Stimulated activated memory B cell treated with anti-CD40 and anti-IgM and Interleukin-4, amounts not matched to agents 10 μg/mL and 1 μg/mL and 100 μg/mL, for 72 hours (primary cell): ENCODE measurements around the gene ASTN1.

ENCODE experiments used
- ATAC-seq: fragments of 150-1000 bp; cut with Tn5 transposase; 2 replicates; pipeline ENCODE4 v1.10.0; 2021
- H3K27ac Mint-ChIP-seq: one replicate; pipeline ENCODE4 v1.8.0; 2022; ENCODE audit warnings: mild to moderate bottlenecking, mixed read lengths
- H3K27me3 Mint-ChIP-seq: one replicate; pipeline ENCODE4 v1.8.0; 2022; ENCODE audit warnings: mixed read lengths
- H3K36me3 Mint-ChIP-seq: one replicate; pipeline ENCODE4 v1.8.0; 2022; ENCODE audit warnings: mixed read lengths
- H3K4me1 Mint-ChIP-seq: one replicate; pipeline ENCODE4 v1.8.0; 2022; ENCODE audit warnings: mixed read lengths
- H3K4me3 Mint-ChIP-seq: one replicate; pipeline ENCODE4 v1.8.0; 2022; ENCODE audit warnings: mild to moderate bottlenecking, moderate library complexity, mixed read lengths
- H3K9me3 Mint-ChIP-seq: one replicate; pipeline ENCODE4 v1.8.0; 2022; ENCODE audit warnings: mixed read lengths

The ASTN1 gene

DNA sequence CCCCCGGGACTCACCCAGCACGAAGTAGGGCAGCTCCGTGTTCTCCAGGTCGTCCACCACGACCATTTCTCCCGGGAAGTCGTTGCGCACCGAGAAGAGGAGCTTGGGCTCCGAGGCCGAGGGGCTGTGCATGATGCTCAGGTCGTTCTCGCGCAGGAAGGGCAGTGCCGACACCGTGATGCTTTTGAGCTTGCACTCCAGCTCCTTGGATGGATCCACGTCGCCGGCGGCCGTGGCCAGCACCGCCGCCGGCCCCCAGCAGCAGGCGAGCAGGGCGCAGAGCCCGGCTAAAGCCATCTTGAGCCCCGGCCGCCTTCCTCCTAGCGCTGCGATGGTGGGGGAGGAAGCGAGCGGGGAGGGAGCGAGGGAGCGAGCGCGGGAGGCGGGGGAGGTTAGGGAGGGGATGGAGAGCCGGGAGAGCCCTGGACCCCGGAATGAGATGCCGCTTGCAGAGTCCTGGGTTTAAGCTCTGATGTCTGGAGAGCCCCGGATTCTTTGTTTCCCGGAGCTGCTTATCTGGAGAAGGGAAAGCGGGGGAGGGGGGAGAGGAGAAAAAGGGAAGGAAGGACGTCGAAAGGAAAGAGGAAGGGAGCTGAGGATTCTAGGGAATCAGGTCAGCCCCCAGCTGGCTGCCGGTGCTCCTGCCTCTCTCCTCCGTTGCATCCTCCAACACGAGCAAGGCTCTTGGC, at the start of gene ASTN1:
ASTN1 (minus strand) TSS at position 333 of the 689 bp plus-strand sequence; CDS start at position 297, 36 bp downstream.
- Mint-ChIP-seq H3K4me1 (peaks cover 7% of the 10 kb centered on the region), H3K27ac (no peak within 1 kb of the TSS), H3K36me3 (no peaks in the 10 kb centered on the region), H3K27me3 (peaks cover 22% of the 10 kb centered on the region), H3K9me3 (peaks cover 4% of the 10 kb centered on the region), H3K4me3 (no peak within 1 kb of the TSS)
- no peak for ATAC-seq

DNA sequence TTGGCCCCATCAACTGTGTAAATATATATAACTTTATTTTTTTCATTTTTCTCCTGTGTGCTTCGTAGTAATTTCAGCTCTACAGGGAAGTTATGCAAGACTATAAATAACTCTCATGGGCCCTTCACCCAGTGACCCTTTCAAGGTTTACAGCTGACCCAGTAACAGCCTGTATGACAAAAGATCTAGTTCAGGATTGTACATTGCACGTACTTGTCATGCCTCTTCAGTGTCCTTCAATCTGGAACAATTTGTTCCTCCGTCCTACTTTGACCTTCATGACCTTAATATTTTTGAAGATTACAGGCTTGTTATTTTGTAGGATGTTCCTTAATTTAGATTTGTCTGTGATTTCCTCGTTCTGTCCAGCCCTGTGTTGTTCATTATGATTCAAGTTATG, 46.7 kb upstream of the ASTN1 start:
- Mint-ChIP-seq H3K27ac (no peak overlapping the region), H3K4me1 (no peaks in the 10 kb centered on the region), H3K27me3 (no peaks in the 10 kb centered on the region), H3K4me3 (no peak overlapping the region), H3K36me3 (no peaks in the 10 kb centered on the region), H3K9me3 (peaks cover 3% of the 10 kb centered on the region)
- no peak for ATAC-seq

DNA sequence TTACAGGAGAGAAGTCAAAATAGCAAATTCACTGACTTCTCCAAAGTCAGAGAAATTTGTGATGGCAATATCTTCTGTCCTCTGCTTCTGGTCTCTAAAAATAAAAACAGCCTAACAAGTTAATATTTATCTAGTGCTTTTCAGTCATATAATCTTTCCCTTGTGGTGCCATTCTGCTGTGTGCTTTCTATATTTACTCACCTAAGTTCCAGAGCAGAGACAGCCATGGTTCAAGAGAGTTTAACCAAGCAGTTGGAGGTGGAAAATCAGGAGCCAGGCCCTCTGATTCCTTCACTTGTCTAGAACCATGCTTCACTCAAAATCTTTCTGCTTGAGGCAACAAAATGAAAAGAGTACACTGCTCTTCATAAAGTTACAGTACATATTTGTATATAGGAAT, 45.6 kb upstream of the ASTN1 start:
- Mint-ChIP-seq H3K4me1 (no peaks in the 10 kb centered on the region), H3K27me3 (no peaks in the 10 kb centered on the region), H3K9me3 (no peaks in the 10 kb centered on the region), H3K36me3 (no peaks in the 10 kb centered on the region), H3K4me3 (no peak overlapping the region), H3K27ac (no peak overlapping the region)
- no peak for ATAC-seq

DNA sequence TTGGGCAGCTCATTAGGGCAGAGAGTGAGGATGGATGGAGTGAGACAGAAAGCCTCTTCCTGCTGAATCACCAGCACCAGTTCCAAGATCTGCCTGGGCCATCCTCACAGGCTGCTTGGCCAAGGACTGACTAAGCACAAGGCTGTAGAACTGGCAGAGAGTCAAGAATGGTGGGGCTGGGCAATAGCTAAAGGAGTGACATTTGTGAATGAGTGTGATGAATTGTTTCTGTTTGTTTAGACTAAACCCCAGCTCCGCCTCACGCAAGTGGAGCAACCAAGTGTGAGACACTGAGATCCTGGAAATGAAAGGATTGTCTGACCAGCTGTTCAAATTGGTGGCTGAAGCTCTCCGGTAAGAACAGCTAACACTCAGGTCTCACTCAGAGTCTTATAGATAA, 44.8 kb upstream of the ASTN1 start:
- H3K4me1 Mint-ChIP-seq, result no peaks in the 10 kb centered on the region
- H3K27ac Mint-ChIP-seq, result no peak overlapping the region
- no peaks in the 10 kb centered on the region for H3K27me3 Mint-ChIP-seq
- ATAC-seq, result no peak
- H3K36me3 Mint-ChIP-seq, result no peaks in the 10 kb centered on the region
- no peak overlapping the region for H3K4me3 Mint-ChIP-seq
- H3K9me3 Mint-ChIP-seq, result no peaks in the 10 kb centered on the region

DNA sequence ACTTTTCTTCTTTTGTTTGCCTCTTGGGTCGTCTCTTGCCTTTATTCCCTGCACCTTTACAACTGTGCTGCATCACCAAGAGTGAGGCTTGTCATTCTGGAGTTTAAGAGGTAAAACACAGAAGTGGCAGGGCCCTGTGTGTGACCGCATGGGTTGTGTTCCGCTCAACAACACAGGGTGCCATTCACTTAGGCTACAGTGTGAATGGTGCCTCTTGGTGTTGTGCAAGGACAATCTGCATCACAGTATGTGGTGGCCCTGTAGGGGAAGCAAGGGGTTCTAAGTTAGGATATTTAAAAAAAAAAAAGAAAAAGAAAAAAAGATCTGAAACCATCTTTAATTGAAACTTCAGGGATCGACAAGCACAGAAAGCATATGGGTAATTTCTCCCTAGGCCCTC, 44.4 kb upstream of the ASTN1 start:
- ATAC-seq, result peak; percentile 42
- no peak overlapping the region for H3K4me3 Mint-ChIP-seq

DNA sequence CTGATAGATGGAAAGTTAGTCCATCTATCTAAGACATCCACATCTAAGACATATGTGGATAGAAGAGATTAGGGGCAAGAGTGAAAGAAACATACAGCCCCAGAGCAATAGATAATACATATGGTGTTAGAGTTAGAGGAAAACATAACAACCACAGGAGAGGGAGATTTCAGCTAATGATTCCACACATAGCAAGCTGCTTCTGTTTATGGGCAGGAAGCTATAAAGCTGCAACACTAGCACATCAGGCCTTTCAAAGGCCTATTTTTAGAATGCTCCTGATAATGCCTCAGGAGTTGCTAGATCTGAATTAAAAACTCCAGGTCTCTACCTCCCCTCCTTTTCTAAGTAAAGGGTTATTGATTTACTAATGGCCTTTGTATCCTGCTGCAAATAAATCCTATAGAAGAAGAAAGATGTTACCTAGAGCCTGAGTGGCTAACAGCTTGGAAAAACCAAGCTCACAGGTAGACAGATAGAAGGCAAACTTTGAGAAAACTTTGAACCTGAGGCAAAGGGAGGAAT, 42.4 kb upstream of the ASTN1 start:
- ATAC-seq, result no peak
- no peaks in the 10 kb centered on the region for H3K36me3 Mint-ChIP-seq
- no peaks in the 10 kb centered on the region for H3K4me1 Mint-ChIP-seq
- H3K9me3 Mint-ChIP-seq, result peaks cover 3% of the 10 kb centered on the region
- H3K27ac Mint-ChIP-seq, result no peak overlapping the region
- no peak overlapping the region for H3K4me3 Mint-ChIP-seq
- H3K27me3 Mint-ChIP-seq, result no peaks in the 10 kb centered on the region

More for the DNA sequence above, 44.4 kb upstream of the ASTN1 start:
- H3K27ac Mint-ChIP-seq, result no peak overlapping the region
- H3K36me3 Mint-ChIP-seq, result no peaks in the 10 kb centered on the region
- no peaks in the 10 kb centered on the region for H3K9me3 Mint-ChIP-seq
- H3K4me1 Mint-ChIP-seq, result no peaks in the 10 kb centered on the region
- no peaks in the 10 kb centered on the region for H3K27me3 Mint-ChIP-seq

DNA sequence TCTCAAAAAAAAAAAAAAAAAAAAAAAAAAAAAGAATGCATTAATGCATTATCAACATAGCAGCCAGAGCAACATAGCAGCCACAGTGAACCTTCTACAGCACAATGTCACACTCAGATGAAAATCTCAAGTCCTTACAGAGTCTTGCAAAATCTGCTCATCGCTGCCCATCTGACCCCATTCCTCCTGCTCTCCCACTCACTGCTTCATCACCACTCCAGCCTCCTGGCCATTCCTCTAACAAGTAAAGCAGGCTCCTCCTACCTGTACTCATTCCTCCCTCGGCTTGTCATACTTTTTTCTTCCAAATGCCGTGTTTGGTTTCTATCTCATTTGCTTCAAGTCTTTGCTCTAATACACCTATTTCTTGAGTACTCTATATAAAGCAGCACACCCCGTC, 35.8 kb upstream of the ASTN1 start:
- H3K4me3 Mint-ChIP-seq, result no peak overlapping the region
- no peaks in the 10 kb centered on the region for H3K27me3 Mint-ChIP-seq
- H3K36me3 Mint-ChIP-seq, result no peaks in the 10 kb centered on the region
- peaks cover 5% of the 10 kb centered on the region for H3K9me3 Mint-ChIP-seq
- H3K4me1 Mint-ChIP-seq, result no peaks in the 10 kb centered on the region
- H3K27ac Mint-ChIP-seq, result no peak overlapping the region
- no peak for ATAC-seq

DNA sequence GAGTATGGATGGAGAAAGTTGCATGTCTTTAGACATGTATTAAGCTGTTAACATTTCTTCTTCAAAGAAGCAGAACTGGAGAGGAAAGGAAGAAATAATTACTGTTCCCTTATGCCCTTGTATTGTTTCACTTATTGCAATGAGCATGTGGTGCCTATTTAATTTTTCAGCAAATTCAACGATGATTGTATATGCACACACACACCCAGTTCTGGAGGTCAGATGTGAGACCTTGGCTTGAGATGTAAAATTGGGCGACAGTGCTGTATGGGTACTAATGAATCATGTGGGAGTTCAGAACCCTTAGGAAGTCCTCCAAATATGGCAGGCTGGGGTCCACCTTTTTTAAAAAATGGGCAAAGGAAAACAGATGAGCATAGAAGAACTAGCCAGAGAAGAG, 33.7 kb upstream of the ASTN1 start:
- Mint-ChIP-seq H3K9me3 (peaks cover 2% of the 10 kb centered on the region), H3K27me3 (no peaks in the 10 kb centered on the region), H3K4me3 (no peak overlapping the region), H3K36me3 (no peaks in the 10 kb centered on the region), H3K27ac (no peak overlapping the region), H3K4me1 (no peaks in the 10 kb centered on the region)
- no peak for ATAC-seq

DNA sequence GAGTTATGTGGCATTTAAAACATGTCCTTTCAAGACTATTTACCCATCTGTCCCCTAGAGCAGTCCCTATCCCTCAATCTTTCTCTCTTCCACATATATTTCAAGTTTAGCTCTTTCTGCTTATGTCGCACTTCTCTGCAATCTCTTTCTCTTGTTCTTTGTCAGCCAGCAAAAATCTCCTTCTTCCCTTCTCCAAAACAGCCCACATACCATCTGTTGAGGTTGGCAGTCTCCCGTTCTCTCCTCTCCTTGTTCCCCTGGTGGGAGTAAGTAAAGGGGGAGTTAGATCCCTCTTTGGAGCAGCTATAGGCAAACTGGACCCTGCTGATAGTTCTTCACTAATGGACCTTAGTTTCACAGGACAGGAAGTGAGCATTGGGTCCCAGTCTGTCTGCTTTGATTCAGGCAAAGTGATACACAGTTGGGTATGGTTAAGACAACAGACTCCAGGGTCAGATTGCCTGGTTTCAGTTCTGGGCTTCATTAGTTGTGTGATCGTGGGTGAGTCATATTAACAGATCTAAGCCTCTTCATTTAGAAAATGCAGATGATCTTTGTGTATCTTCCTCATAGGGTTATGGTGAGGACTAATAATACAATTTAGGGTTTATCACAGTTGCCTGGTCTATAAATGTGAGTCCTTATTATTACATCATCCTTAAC, 25.9 kb upstream of the ASTN1 start:
- Mint-ChIP-seq H3K36me3 (no peaks in the 10 kb centered on the region), H3K27ac (no peak overlapping the region), H3K4me3 (no peak overlapping the region), H3K27me3 (no peaks in the 10 kb centered on the region), H3K4me1 (no peaks in the 10 kb centered on the region), H3K9me3 (no peaks in the 10 kb centered on the region)
- ATAC-seq, result no peak

DNA sequence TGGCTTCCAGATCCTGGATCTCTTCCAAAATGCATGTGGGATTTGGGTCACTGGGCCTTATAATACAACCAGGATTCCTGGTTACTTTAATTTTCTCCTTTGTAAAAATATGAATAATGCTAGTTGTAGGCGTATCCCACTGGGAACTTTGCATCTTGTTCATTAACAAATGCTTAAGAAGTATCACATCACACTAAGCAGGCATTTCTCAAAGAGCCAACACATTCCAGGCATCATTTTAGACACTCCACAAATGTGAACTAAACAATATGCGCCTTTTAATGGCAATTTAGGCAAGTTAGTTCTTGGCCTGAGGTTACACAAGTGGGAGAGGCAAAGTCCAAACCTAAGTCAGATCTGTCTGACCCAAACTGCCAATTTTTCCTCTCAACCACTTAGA, 22.1 kb upstream of the ASTN1 start:
- peaks cover 10% of the 10 kb centered on the region for H3K27me3 Mint-ChIP-seq
- no peaks in the 10 kb centered on the region for H3K36me3 Mint-ChIP-seq
- no peak overlapping the region for H3K27ac Mint-ChIP-seq
- ATAC-seq, result no peak
- no peak overlapping the region for H3K4me3 Mint-ChIP-seq
- H3K9me3 Mint-ChIP-seq, result no peaks in the 10 kb centered on the region
- peaks cover 7% of the 10 kb centered on the region for H3K4me1 Mint-ChIP-seq

DNA sequence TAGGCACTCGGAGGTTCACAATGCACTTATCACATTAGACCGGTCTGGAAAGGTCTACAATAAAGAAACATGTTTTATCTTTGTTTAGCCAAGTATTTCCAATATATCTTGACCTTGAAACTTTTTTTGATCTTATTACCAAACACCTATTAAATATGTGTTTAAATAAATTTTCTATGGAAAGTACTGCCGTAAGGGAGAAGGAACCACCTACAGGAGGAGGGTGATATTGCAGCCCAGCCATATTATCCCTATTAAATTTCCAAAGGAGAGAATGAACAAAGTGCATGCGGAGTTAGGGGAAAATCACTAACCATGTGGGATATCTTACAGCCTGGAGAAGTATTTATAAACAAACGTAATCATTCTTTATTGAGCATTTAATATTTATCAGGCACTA, 20.7 kb upstream of the ASTN1 start:
- H3K36me3 Mint-ChIP-seq, result no peaks in the 10 kb centered on the region
- peaks cover 19% of the 10 kb centered on the region for H3K27me3 Mint-ChIP-seq
- peaks cover 13% of the 10 kb centered on the region for H3K4me1 Mint-ChIP-seq
- no peak for ATAC-seq
- no peaks in the 10 kb centered on the region for H3K9me3 Mint-ChIP-seq
- H3K4me3 Mint-ChIP-seq, result no peak overlapping the region
- H3K27ac Mint-ChIP-seq, result no peak overlapping the region

DNA sequence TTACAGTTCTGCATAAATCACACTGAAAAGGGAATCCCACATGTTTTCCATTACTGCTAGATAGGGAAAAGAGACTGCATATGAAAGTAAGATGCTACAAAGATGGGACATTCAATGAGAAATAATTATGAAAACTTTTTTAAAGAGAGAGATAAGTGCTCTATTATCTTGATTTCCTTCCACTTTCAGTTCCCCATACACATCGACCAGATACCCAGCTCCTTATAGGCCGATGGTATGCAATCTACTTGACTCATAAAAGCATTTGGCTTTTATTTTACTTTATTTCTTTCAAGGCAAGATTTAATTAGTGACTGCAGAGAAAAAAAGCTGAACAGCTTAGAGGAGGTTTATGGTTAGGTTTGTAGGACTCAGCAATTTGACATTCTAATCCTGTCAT, 19.3 kb upstream of the ASTN1 start:
- Mint-ChIP-seq H3K27ac (no peak overlapping the region), H3K36me3 (no peaks in the 10 kb centered on the region), H3K4me3 (no peak overlapping the region), H3K27me3 (peaks cover 19% of the 10 kb centered on the region), H3K4me1 (peaks cover 13% of the 10 kb centered on the region), H3K9me3 (no peaks in the 10 kb centered on the region)
- no peak for ATAC-seq

DNA sequence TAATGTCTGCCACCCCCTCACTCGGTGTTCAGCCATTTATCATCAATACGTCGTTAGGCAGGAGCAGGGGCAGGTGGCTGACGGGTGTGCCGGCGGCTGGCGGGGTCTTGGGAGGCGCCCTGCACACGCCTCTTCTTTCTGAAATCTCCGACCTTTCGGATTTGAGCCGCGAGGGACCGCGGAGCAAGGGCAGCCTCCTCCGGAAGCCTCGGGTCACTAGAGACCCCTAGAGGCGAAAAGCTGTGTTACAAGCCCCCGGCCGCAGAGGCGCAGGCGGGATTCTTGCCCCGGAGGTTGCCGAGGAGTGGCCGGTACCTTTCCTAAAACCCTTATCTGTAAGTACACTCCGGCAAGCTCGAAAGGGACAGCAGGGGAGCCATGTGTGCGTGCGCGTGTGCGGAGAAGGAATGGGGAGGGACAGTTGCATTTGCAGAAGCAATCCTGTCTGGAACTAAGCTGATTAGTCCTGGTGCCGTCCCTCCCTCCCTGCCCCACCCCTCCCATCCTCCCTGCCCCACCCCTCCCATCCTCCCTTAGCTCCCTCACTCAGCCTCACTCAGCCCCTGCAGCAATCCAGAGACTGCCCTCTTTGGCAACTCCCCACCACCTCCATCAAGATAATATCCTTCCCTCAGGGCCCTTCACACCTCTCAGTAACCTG, 17.2 kb upstream of the ASTN1 start:
- peak; percentile 60 for ATAC-seq
- Mint-ChIP-seq H3K9me3 (peaks cover 5% of the 10 kb centered on the region), H3K27me3 (peaks cover 19% of the 10 kb centered on the region), H3K36me3 (no peaks in the 10 kb centered on the region), H3K27ac (no peak overlapping the region), H3K4me1 (peaks cover 13% of the 10 kb centered on the region), H3K4me3 (peak overlapping the region; percentile 16)

DNA sequence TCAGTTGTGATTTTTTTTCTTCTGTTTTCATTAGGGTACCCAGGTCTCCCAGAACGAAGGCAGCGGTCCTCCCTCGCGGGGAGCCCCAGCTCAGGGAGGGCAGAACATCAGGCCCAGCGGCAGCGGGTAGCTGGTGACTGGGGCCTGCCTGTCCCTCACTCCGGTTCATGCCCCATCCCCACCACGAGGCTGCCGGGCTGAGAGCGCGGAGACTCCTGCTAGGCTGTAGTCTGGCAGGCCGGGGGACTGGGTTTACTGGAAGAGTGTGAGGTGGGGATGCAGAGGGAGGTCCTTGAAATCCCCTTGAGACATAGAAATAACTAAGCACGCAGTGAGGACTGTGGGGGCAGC, 16.7 kb upstream of the ASTN1 start:
- peaks cover 5% of the 10 kb centered on the region for H3K9me3 Mint-ChIP-seq
- no peaks in the 10 kb centered on the region for H3K36me3 Mint-ChIP-seq
- no peak overlapping the region for H3K27ac Mint-ChIP-seq
- H3K27me3 Mint-ChIP-seq, result peaks cover 19% of the 10 kb centered on the region
- H3K4me3 Mint-ChIP-seq, result peak overlapping the region; percentile 11
- peak; percentile 41 for ATAC-seq
- H3K4me1 Mint-ChIP-seq, result peaks cover 13% of the 10 kb centered on the region

DNA sequence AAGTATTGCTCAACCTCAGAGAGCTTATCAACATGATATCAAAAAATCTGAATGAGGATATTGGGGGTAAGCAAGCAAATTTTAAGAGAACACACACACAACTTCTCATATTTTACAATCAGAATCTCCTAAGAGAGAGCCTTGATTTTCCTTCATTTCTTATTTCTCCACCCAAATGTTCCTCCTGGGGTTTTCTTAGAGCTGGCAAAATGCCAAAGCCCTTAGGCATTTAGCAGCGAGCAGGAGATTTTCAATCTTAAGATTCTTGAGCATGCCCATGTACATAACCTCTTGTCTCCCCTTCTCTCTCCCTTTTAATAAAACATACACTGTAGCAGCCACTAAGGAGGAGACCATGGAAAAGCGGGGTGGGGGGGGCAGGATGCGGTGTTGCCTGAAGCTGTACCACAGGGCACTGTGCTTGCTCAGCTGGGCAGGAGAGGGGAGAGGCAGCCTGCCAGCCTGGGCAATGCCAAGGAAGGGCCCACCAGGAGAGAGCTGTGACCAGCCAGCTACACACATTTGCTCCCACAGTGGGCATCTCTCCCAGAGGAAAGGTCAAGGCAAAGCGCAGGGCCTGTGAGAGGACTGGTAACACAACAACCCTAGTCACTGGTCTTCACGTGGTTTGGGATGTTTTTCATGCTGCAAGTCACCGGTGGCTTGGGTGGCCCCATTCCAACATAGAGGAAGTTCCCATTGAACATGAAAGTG, 10.6 kb upstream of the ASTN1 start:
- Mint-ChIP-seq H3K36me3 (no peaks in the 10 kb centered on the region), H3K9me3 (peaks cover 10% of the 10 kb centered on the region), H3K27ac (no peak overlapping the region), H3K27me3 (no peaks in the 10 kb centered on the region), H3K4me1 (no peaks in the 10 kb centered on the region), H3K4me3 (no peak overlapping the region)
- no peak for ATAC-seq
